Measurements from ENCODE around the gene ZNF548.

The ZNF548 gene

GRCh38 chr19:57419439-57419838 is 29.8 kb downstream of the ZNF548 start:
- no peak for ATAC-seq
- TF ChIP-seq PATZ1 (CRISPR knock-in tag; IDR thresholded peaks at IDR 0.05; ENCODE audit: borderline replicate concordance) (no peak), GLIS3 (CRISPR knock-in tag; IDR thresholded peaks at IDR 0.05) (no peak), ZFP30 (CRISPR knock-in tag; IDR thresholded peaks at IDR 0.05) (no peak), ARNTL (CRISPR knock-in tag; IDR thresholded peaks at IDR 0.05; ENCODE audit: borderline replicate concordance, low read depth) (no peak), TSHZ2 (CRISPR knock-in tag; IDR thresholded peaks at IDR 0.05) (no peak), RARB (CRISPR knock-in tag; IDR thresholded peaks at IDR 0.05) (no peak), CREB5 (CRISPR knock-in tag; IDR thresholded peaks at IDR 0.05; ENCODE audit: low read depth) (no peak), ZNF8 (CRISPR knock-in tag; IDR thresholded peaks at IDR 0.05) (no peak), PPARA (CRISPR knock-in tag; IDR thresholded peaks at IDR 0.05; ENCODE audit: borderline replicate concordance) (no peak), CSRNP3 (CRISPR knock-in tag; IDR thresholded peaks at IDR 0.05) (no peak), POU6F1 (CRISPR knock-in tag; IDR thresholded peaks at IDR 0.05; ENCODE audit: borderline replicate concordance, low read depth) (no peak)

- no peak for ATAC-seq
- TF ChIP-seq ARNTL (CRISPR knock-in tag; IDR thresholded peaks at IDR 0.05; ENCODE audit: borderline replicate concordance, low read depth) (no peak), ESRRG (CRISPR knock-in tag; IDR thresholded peaks at IDR 0.05) (no peak), TCF4 (CRISPR knock-in tag; IDR thresholded peaks at IDR 0.05; ENCODE audit: borderline replicate concordance) (no peak), CREB5 (CRISPR knock-in tag; IDR thresholded peaks at IDR 0.05; ENCODE audit: low read depth) (no peak), SNAI2 (CRISPR knock-in tag; IDR thresholded peaks at IDR 0.05) (no peak)
These were observed 31.4 kb downstream of the ZNF548 start for GRCh38 chr19:57421037-57421436.

GRCh38 chr19:57434386-57435061 is 44.9 kb downstream of the ZNF548 start:
- ATAC-seq = peak; percentile 36
- no peak for TF ChIP-seq RARB (CRISPR knock-in tag; IDR thresholded peaks at IDR 0.05)
- TF ChIP-seq ZFP30 (CRISPR knock-in tag; IDR thresholded peaks at IDR 0.05) = no peak
- TF ChIP-seq ARNTL (CRISPR knock-in tag; IDR thresholded peaks at IDR 0.05; ENCODE audit: borderline replicate concordance, low read depth) = no peak
- no peak for TF ChIP-seq ZNF8 (CRISPR knock-in tag; IDR thresholded peaks at IDR 0.05)
- no peak for TF ChIP-seq CREB5 (CRISPR knock-in tag; IDR thresholded peaks at IDR 0.05; ENCODE audit: low read depth)
- no peak for TF ChIP-seq POU6F1 (CRISPR knock-in tag; IDR thresholded peaks at IDR 0.05; ENCODE audit: borderline replicate concordance, low read depth)
- TF ChIP-seq ZNF70 (CRISPR knock-in tag; IDR thresholded peaks at IDR 0.05) = no peak
- no peak for TF ChIP-seq TOX (CRISPR knock-in tag; IDR thresholded peaks at IDR 0.05; ENCODE audit: borderline replicate concordance)
